SK-N-SH (cell line): ENCODE data around the gene SEC24D. TPM values are rescaled to one million over a fixed set of nuclear protein-coding genes. Genes with fewer than 3 reads are reported as not detected.

ENCODE experiments used
- CTCF ChIA-PET: fragments of 300-600, 350-600 bp; formaldehyde crosslinking; extraction: SDS; loops from one replicate; lab custom pipeline; 2021; lab: Yijun Ruan, JAX
- POLR2A ChIA-PET: fragments of 350-600 bp; sonication (Branson Sonifier 250); formaldehyde crosslinking; extraction: SDS; loops from one replicate; lab custom pipeline; 2020; ENCODE audit warnings: antibody characterized with exemption, inconsistent platforms; lab: Yijun Ruan, JAX
- DNase-seq: peaks from one replicate; pipeline ENCODE4 v3.0.0; 2012
- H2AFZ ChIP-seq: fragments of 200-600 bp; sonication (generic); 2 replicates; pipeline ENCODE4 v1.8.1; 2016; ENCODE audit warnings: antibody characterized with exemption, mild to moderate bottlenecking, low read depth
- H3F3A ChIP-seq: fragments of 200-600 bp; sonication (generic); replicated peaks from 2 replicates; pipeline ENCODE3; 2016; ENCODE audit warnings: antibody characterized with exemption, mild to moderate bottlenecking; ENCODE audit not compliant: insufficient read depth
- H3K27ac ChIP-seq, 2 experiments: fragments of 200-500 bp in 1 of 2; fragments of 200-600 bp in 1 of 2; sonication (Bioruptor generic) in 1 of 2; sonication (generic), shearing (Covaris generic) in 1 of 2; 2 replicates each; pipeline versions ENCODE4 v1.5.1 to v1.6.1; 2014 to 2016; ENCODE audit warnings: low read depth in 2 of 2, inconsistent platforms in 1 of 2, low read length in 1 of 2, mild to moderate bottlenecking in 1 of 2, mixed read lengths in 1 of 2
- H3K27me3 ChIP-seq: fragments of 200-600 bp; sonication (generic), shearing (Covaris generic); 2 replicates; pipeline ENCODE4 v1.6.1; 2016; ENCODE audit warnings: mixed run types; ENCODE audit not compliant: insufficient read depth
- H3K36me3 ChIP-seq, 2 experiments: fragments of 200-500 bp in 1 of 2; fragments of 200-600 bp in 1 of 2; sonication (Bioruptor generic) in 1 of 2; sonication (generic) in 1 of 2; replicated peaks in 1 of 2; 2 replicates each; pipeline versions ENCODE3 to v1.5.1; 2014 to 2016; ENCODE audit warnings: low read length in 1 of 2, mild to moderate bottlenecking in 1 of 2; ENCODE audit not compliant: insufficient read depth in 2 of 2, control insufficient read depth in 1 of 2
- H3K4me1 ChIP-seq, 2 experiments: fragments of 200-500 bp in 1 of 2; fragments of 200-600 bp in 1 of 2; sonication (Bioruptor generic) in 1 of 2; sonication (generic), shearing (Covaris generic) in 1 of 2; 2 replicates each; pipeline versions ENCODE4 v1.5.1 to v1.6.1; 2014 to 2016; ENCODE audit warnings: low read depth in 1 of 2, low read length in 1 of 2, mixed run types in 1 of 2; ENCODE audit not compliant: insufficient read depth in 2 of 2, control insufficient read depth in 1 of 2
- H3K4me2 ChIP-seq: fragments of 200-600 bp; sonication (generic), shearing (Covaris generic); 2 replicates; pipeline ENCODE4 v1.6.1; 2017; ENCODE audit warnings: mixed run types
- H3K4me3 ChIP-seq, 2 experiments: fragments of 200-500 bp in 1 of 2; fragments of 200-600 bp in 1 of 2; sonication (Bioruptor generic) in 1 of 2; sonication (generic), shearing (Covaris generic) in 1 of 2; 2 replicates each; pipeline versions ENCODE4 v1.5.1 to v1.8.1; 2014 to 2016; ENCODE audit warnings: low read depth in 2 of 2, inconsistent platforms in 1 of 2, low read length in 1 of 2, mild to moderate bottlenecking in 1 of 2, mixed read lengths in 1 of 2, moderate library complexity in 1 of 2
- H3K79me2 ChIP-seq: fragments of 200-600 bp; sonication (generic); 2 replicates; pipeline ENCODE4 v1.8.1; 2017; ENCODE audit warnings: mild to moderate bottlenecking; ENCODE audit not compliant: insufficient read depth
- H3K9ac ChIP-seq: fragments of 200-600 bp; sonication (generic); 2 replicates; pipeline ENCODE4 v1.6.1; 2017; ENCODE audit warnings: mixed run types
- H3K9me2 ChIP-seq: fragments of 200-600 bp; sonication (generic); 2 replicates; pipeline ENCODE4 v1.6.1; 2017; ENCODE audit warnings: mixed run types
- H3K9me3 ChIP-seq: fragments of 200-600 bp; sonication (generic); 2 replicates; pipeline ENCODE4 v1.6.1; 2017; ENCODE audit warnings: mixed run types, mild to moderate bottlenecking, moderate library complexity
- H4K20me1 ChIP-seq: fragments of 200-600 bp; sonication (generic); 2 replicates; pipeline ENCODE4 v1.6.1; 2017; ENCODE audit warnings: mild to moderate bottlenecking, mixed run types; ENCODE audit not compliant: insufficient read depth
- CTCF ChIP-seq: fragments of 200-600 bp; sonication (generic); IDR thresholded peaks from 2 replicates; pipeline ENCODE4 v1.6.1; 2017; ENCODE audit warnings: antibody characterized with exemption, mild to moderate bottlenecking, moderate library complexity
- EP300 ChIP-seq, 2 experiments: IDR thresholded peaks; 2 replicates each; pipeline versions ENCODE4 v1.4.0 to v1.6.1; 2012; ENCODE audit warnings: borderline replicate concordance in 1 of 2, low read depth in 1 of 2, low read length in 1 of 2
- NFIC ChIP-seq: IDR thresholded peaks from 2 replicates; pipeline ENCODE4 v1.4.0; 2012; ENCODE audit warnings: borderline replicate concordance
- PBX3 ChIP-seq: IDR thresholded peaks from 2 replicates; pipeline ENCODE4; 2012
- POLR2AphosphoS5 ChIP-seq: IDR thresholded peaks from 2 replicates; pipeline ENCODE4 v1.6.1; 2012; ENCODE audit warnings: low read depth, low read length
- RCOR1 ChIP-seq: fragments of 150-350 bp; IDR thresholded peaks from 2 replicates; pipeline ENCODE4 v1.6.1; 2017; ENCODE audit warnings: antibody characterized with exemption, low read length
- SIN3A ChIP-seq: IDR thresholded peaks from 2 replicates; pipeline ENCODE4 v1.6.1; 2012; ENCODE audit warnings: low read depth, mild to moderate bottlenecking, low read length, moderate library complexity, borderline replicate concordance
- TAF1 ChIP-seq: IDR thresholded peaks from 2 replicates; pipeline ENCODE4 v1.6.1; 2012; ENCODE audit warnings: low read depth, mild to moderate bottlenecking, low read length, moderate library complexity, borderline replicate concordance
- TCF12 ChIP-seq: IDR thresholded peaks from 2 replicates; pipeline ENCODE4 v1.4.0; 2012
- YY1 ChIP-seq: IDR thresholded peaks from 2 replicates; pipeline ENCODE4 v1.4.0; 2012; ENCODE audit warnings: low read depth, mild to moderate bottlenecking
- WGBS: methylation state at CpG from one replicate; pipeline ENCODE4 v1.1.6; 2017; ENCODE audit warnings: low lambda C conversion rate; 5-methylcytosine and 5-hydroxymethylcytosine counted together
- polyA plus RNA-seq, 3 experiments: library from polyadenylated mRNA; depleted of rRNA; stranded (reverse); fragments of >200 nt; gene quantifications; 2 replicates each; pipeline ENCODE4 v1.2.3, GENCODE V29; 2012

Gene SEC24D
- polyA plus RNA-seq, 1 of the 3 experiments (the other 2 are of a cell fraction) = 32.2 TPM

DNA sequence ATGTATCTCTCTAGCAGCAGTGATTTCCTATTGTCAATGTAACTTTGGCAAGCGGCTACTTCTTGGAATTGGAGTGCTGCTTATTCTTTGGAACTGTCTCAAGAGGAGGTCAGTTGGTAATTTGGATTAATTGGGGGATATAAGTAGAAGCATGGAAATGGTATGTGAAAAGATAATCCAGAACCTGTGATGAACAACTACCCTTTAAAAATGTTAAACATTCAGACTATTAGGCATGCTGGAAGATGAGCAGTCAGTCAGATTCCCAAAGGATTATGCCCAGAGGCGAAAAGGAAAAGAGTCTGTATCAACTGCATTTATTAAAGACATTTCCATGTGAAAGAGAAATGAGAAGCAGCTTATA is 62.5 kb downstream of the SEC24D start:
- DNase-seq = no peak
- 36% methylated on average over 2 of the region's 2 CpGs for WGBS

More for the DNA sequence above, 62.5 kb downstream of the SEC24D start:
- Histone ChIP-seq H3K79me2 (peaks cover 55% of the 10 kb centered on the region), H4K20me1 (0 out of 2 replicates have a peak, but pooled peaks cover 4% of the 10 kb centered on the region), H3K9ac (no peak overlapping the region), H3K4me2 (peak overlapping the region; percentile 48; the same call in 1 of the 2 replicates), H3K4me3 (no peak overlapping the region), H3K27me3 (no peaks in the 10 kb centered on the region), H3K27ac (peak overlapping the region; percentile 69 to 99), H3K9me2 (no peaks in the 10 kb centered on the region), H3K4me1 (peaks cover 54 to 63% of the 10 kb centered on the region in 2 experiments), H3K9me3 (no peaks in the 10 kb centered on the region), H2AFZ (no peak overlapping the region), H3K36me3 (peaks cover 12 to 22% of the 10 kb centered on the region in 2 experiments), H3F3A (peaks cover 38% of the 10 kb centered on the region)
- ChIA-PET CTCF (interaction anchor here (0.8 to 7.9 kb wide), 7 partner anchors 23 to 193 kb away, joined by 3 to 133 read pairs (median 4); partner anchors contain the start of gene SYNPO2), POLR2A (interaction anchor here (1.0 kb wide), 1 partner anchor 115 kb away, joined by 4 read pairs; the partner anchor contains the start of gene SYNPO2)
- TF ChIP-seq TAF1 = no peak
- TF ChIP-seq EP300 (IDR thresholded peaks at IDR 0.05; ENCODE audit: borderline replicate concordance in 1 of 2, low read depth in 1 of 2, low read length in 1 of 2) = 0 out of 4 replicates have a peak, but pooled peaks of 1 of the 2 experiments have one; percentile 13
- no peak for TF ChIP-seq SIN3A
- no peak for TF ChIP-seq YY1
- TF ChIP-seq POLR2AphosphoS5 = 0 out of 2 replicates have a peak, but pooled peaks have one; percentile 10
- peak; percentile 35; the same call in 1 of the 2 replicates for TF ChIP-seq PBX3
- TF ChIP-seq TCF12 = peak; percentile 8; the same call in 1 of the 2 replicates
- TF ChIP-seq CTCF = no peak
- 0 out of 2 replicates have a peak, but pooled peaks have one; percentile 1 for TF ChIP-seq NFIC
- TF ChIP-seq RCOR1 = no peak
